ENCODE results near the gene KCNIP4. TPM values are rescaled to one million over a fixed set of nuclear protein-coding genes. Genes with fewer than 3 reads are reported as not detected.

The KCNIP4 gene
- total and polyA plus RNA-seq, 4 donors = not detected

DNA sequence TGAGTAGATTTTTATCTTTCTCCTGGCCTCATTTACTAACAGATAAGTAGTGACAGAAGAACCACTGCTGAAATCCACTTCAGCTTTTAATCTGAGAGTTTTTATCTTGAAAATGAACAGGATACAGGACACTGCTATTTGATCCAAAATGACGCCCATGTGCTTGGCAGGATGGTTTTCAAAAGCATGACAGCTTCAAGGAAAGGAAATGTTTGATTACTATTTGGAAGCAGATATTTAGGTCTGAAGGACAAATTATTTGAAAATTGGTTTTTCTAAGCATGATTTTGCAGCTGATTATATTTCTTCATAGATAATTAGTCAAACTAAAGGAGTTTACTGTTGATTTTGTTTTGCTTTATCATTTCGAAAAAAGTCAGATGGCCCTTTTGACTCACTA is 1237.2 kb downstream of the KCNIP4 start:
- Histone ChIP-seq H3K4me1 (ENCODE audit: control insufficient read depth in 1 of 2, insufficient read depth in 2 of 2, low read length in 2 of 2) (no peaks in the 10 kb centered on the region), H3K27me3 (ENCODE audit: control insufficient read depth in 1 of 2, insufficient read depth in 2 of 2, low read length in 1 of 2) (no peaks in the 10 kb centered on the region), H3K27ac (ENCODE audit: low read depth in 1 of 2, low read length in 2 of 2) (no peak overlapping the region), H3K9me3 (ENCODE audit: control insufficient read depth, low read length) (no peaks in the 10 kb centered on the region), H3K36me3 (ENCODE audit: control insufficient read depth in 1 of 2, insufficient read depth in 2 of 2, low read length in 1 of 2) (peaks cover 2 to 3% of the 10 kb centered on the region in 2 donors), H3K4me3 (ENCODE audit: low read length in 2 of 2) (no peak overlapping the region)
- DNase-seq (no peak), ATAC-seq (ENCODE audit: low FRiP score) (no peak)
- intact Hi-C loops (cut with DNase I) = no loop called here
- 94 to 97% methylated on average over 2 of the region's 2 CpGs for WGBS, 2 donors

DNA sequence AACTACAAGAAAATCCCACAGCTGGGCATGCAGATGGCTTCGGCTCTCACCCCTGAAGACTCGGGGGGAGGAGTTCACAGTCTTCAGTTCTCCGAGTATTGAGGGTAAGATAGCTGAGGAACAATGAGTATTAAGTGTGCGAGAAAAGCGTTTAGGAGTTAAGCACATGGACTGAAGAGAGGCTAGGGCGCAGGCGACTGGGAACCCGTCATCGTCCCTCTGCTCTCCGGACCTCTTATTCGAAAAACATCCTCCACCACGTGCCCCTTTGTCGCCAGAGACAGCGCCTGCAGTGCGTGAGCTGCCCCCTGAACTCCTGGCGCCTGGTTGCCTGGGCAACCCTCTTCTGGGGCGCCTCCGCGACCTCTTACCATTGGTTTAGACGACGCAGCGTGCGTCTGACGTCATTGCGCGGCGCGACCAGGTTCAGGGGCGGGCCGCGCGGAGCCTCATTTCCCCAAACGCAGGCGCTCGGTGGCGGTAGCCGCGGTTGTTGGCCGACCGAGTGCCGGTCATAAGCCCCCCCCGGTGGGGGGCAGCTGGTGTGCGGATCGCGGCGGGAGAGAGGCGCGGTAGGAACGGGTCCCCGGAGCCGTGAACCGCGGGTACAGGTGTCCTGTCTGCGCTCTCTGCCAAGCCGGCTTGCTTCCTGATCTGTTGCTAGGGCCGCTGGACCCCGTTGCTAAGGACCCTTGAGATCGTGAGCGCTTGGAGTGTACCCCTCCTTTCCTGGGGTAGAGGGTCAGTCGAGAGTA is 1248.4 kb downstream of the KCNIP4 start, which contains the start of gene PACRGL:
PACRGL (plus strand) TSS at position 452 of the 755 bp plus-strand sequence. CDS start 4,024 bp downstream, outside the sequence.
- Histone ChIP-seq H3K9me3 (ENCODE audit: control insufficient read depth, low read length) (no peaks in the 10 kb centered on the region), H3K36me3 (ENCODE audit: control insufficient read depth in 1 of 2, insufficient read depth in 2 of 2, low read length in 1 of 2) (peaks cover 0 to 2% of the 10 kb centered on the region in 2 donors), H3K27ac (ENCODE audit: low read depth in 1 of 2, low read length in 2 of 2) (peak within 1 kb of the TSS in 1 of 2 donors; percentile 60), H3K4me1 (ENCODE audit: control insufficient read depth in 1 of 2, insufficient read depth in 2 of 2, low read length in 2 of 2) (peaks cover 0 to 5% of the 10 kb centered on the region in 2 donors), H3K27me3 (ENCODE audit: control insufficient read depth in 1 of 2, insufficient read depth in 2 of 2, low read length in 1 of 2) (no peaks in the 10 kb centered on the region), H3K4me3 (ENCODE audit: low read length in 2 of 2) (peak within 1 kb of the TSS; percentile 62 to 78)
- ATAC-seq (ENCODE audit: low FRiP score) = peak; percentile 99
- intact Hi-C loops (cut with DNase I) = no loop called here
- peak; percentile 97 to 98 for DNase-seq
- WGBS, 2 donors = 0% methylated on average over 60 of the region's 60 CpGs

DNA sequence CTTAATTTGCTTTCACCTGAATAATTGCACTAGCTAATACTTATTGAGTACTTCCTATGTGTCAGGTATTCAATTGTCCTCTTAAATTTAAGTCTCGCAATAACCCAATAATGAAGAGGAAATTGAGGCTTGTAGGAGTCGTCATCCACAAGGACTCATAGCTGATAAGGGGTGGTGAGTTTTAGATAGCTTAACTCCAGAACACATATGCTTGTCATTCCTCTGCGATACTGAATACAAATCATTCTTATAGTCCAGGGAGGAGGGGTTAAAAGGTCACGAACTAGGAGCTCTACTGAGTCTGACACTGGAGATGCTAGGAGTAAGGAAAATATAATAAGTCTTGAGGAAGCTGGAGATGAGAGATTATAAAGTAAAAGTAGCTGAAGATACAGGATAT is 1249.8 kb downstream of the KCNIP4 start:
- H3K36me3 ChIP-seq (ENCODE audit: control insufficient read depth in 1 of 2, insufficient read depth in 2 of 2, low read length in 1 of 2) = no peaks in the 10 kb centered on the region
- WGBS, 2 donors = 35 to 36% methylated on average over 4 of the region's 4 CpGs
- intact Hi-C loops (cut with DNase I) = no loop called here
- no peaks in the 10 kb centered on the region for H3K9me3 ChIP-seq (ENCODE audit: control insufficient read depth, low read length)
- ATAC-seq (ENCODE audit: low FRiP score) (no peak), DNase-seq (no peak)
- H3K27ac ChIP-seq (ENCODE audit: low read depth in 1 of 2, low read length in 2 of 2) = no peak overlapping the region
- H3K27me3 ChIP-seq (ENCODE audit: control insufficient read depth in 1 of 2, insufficient read depth in 2 of 2, low read length in 1 of 2) = no peaks in the 10 kb centered on the region
- H3K4me3 ChIP-seq (ENCODE audit: low read length in 2 of 2) = no peak overlapping the region
- peaks cover 0 to 5% of the 10 kb centered on the region in 2 donors for H3K4me1 ChIP-seq (ENCODE audit: control insufficient read depth in 1 of 2, insufficient read depth in 2 of 2, low read length in 2 of 2)

DNA sequence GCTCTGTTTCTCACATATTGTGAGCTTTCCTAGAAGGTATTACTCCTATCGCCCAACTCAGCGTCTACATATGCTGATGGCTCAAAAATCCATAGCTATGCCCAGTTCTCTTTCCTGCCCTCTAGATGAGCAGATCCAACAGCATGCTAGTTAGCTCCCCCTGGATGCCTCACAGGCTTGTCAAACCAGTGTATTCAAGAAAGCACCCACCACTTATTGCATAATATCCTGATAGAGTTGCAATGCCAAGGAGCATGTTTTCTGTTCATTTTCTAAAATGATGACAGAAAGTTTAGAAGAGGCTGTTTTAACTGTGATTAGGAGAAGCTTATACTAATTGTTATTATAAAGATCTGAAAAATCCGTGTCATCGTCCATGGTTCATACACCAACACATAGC is 1250.2 kb downstream of the KCNIP4 start:
- 86 to 88% methylated on average over 4 of the region's 4 CpGs for WGBS, 2 donors
- intact Hi-C loops (cut with DNase I) = no loop called here
- Histone ChIP-seq H3K9me3 (ENCODE audit: control insufficient read depth, low read length) (no peaks in the 10 kb centered on the region), H3K4me1 (ENCODE audit: control insufficient read depth in 1 of 2, insufficient read depth in 2 of 2, low read length in 2 of 2) (peaks cover 0 to 5% of the 10 kb centered on the region in 2 donors), H3K27me3 (ENCODE audit: control insufficient read depth in 1 of 2, insufficient read depth in 2 of 2, low read length in 1 of 2) (no peaks in the 10 kb centered on the region), H3K36me3 (ENCODE audit: control insufficient read depth in 1 of 2, insufficient read depth in 2 of 2, low read length in 1 of 2) (no peaks in the 10 kb centered on the region), H3K4me3 (ENCODE audit: low read length in 2 of 2) (no peak overlapping the region), H3K27ac (ENCODE audit: low read depth in 1 of 2, low read length in 2 of 2) (no peak overlapping the region)
- ATAC-seq (ENCODE audit: low FRiP score) = no peak
- DNase-seq = no peak

DNA sequence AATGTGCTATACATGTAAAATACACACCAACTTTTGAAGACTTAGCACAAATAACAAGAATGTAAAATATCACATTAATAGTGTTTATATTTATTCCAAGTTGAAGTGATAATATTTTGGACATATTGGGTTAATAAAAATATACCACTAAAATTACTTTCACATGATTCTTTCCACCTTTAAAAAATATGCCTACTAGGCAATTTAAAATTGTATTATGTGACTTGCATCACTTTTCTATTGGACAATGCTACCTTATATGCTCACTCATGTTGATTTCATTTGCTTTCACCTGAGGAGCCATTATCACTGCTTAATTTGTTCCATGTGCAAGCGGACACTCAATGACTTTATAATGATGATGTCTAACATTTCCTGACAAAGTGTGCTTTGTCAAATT is 1251.8 kb downstream of the KCNIP4 start:
- no peak for ATAC-seq (ENCODE audit: low FRiP score)
- 87 to 90% methylated on average over 1 of the region's 1 CpG for WGBS, 2 donors
- intact Hi-C loops (cut with DNase I) = no loop called here

DNA sequence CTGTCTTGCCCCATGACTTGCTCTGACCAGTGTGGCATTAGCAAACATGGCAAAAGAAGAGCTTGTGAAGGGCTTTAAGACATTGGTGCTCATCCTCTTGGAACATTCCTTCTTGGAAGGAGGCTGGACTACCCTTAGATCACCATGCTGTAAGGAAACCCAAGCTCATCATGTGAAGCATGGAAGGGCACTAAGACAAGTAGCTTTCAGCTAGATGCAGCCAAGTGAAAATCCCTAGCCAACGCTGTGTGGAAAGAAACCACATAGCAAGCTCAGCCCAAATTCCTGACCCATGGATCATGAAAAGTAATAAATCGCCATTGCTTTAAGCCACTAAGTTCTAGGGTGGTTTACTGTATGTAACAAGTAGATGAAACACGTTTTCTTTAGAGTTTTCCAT is 1260.7 kb downstream of the KCNIP4 start:
- ATAC-seq (ENCODE audit: low FRiP score) = no peak
- Histone ChIP-seq H3K4me1 (ENCODE audit: control insufficient read depth in 1 of 2, insufficient read depth in 2 of 2, low read length in 2 of 2) (no peaks in the 10 kb centered on the region), H3K9me3 (ENCODE audit: control insufficient read depth, low read length) (no peaks in the 10 kb centered on the region), H3K27ac (ENCODE audit: low read depth in 1 of 2, low read length in 2 of 2) (no peak overlapping the region), H3K27me3 (ENCODE audit: control insufficient read depth in 1 of 2, insufficient read depth in 2 of 2, low read length in 1 of 2) (no peaks in the 10 kb centered on the region), H3K36me3 (ENCODE audit: control insufficient read depth in 1 of 2, insufficient read depth in 2 of 2, low read length in 1 of 2) (no peaks in the 10 kb centered on the region), H3K4me3 (ENCODE audit: low read length in 2 of 2) (no peak overlapping the region)
- 21 to 29% methylated on average over 3 of the region's 3 CpGs for WGBS, 2 donors
- intact Hi-C loops (cut with DNase I) = loop anchor here in 1 of 2 donors (10.0 kb wide), 2 partner anchors 263 to 1993 kb away; no protein-coding TSS in a partner anchor
- DNase-seq = no peak

More for the DNA sequence above, 1251.8 kb downstream of the KCNIP4 start:
- Histone ChIP-seq H3K4me1 (ENCODE audit: control insufficient read depth in 1 of 2, insufficient read depth in 2 of 2, low read length in 2 of 2) (peaks cover 0 to 5% of the 10 kb centered on the region in 2 donors), H3K9me3 (ENCODE audit: control insufficient read depth, low read length) (no peaks in the 10 kb centered on the region), H3K27me3 (ENCODE audit: control insufficient read depth in 1 of 2, insufficient read depth in 2 of 2, low read length in 1 of 2) (no peaks in the 10 kb centered on the region), H3K36me3 (ENCODE audit: control insufficient read depth in 1 of 2, insufficient read depth in 2 of 2, low read length in 1 of 2) (no peaks in the 10 kb centered on the region), H3K27ac (ENCODE audit: low read depth in 1 of 2, low read length in 2 of 2) (no peak overlapping the region), H3K4me3 (ENCODE audit: low read length in 2 of 2) (no peak overlapping the region)
- DNase-seq = no peak

DNA sequence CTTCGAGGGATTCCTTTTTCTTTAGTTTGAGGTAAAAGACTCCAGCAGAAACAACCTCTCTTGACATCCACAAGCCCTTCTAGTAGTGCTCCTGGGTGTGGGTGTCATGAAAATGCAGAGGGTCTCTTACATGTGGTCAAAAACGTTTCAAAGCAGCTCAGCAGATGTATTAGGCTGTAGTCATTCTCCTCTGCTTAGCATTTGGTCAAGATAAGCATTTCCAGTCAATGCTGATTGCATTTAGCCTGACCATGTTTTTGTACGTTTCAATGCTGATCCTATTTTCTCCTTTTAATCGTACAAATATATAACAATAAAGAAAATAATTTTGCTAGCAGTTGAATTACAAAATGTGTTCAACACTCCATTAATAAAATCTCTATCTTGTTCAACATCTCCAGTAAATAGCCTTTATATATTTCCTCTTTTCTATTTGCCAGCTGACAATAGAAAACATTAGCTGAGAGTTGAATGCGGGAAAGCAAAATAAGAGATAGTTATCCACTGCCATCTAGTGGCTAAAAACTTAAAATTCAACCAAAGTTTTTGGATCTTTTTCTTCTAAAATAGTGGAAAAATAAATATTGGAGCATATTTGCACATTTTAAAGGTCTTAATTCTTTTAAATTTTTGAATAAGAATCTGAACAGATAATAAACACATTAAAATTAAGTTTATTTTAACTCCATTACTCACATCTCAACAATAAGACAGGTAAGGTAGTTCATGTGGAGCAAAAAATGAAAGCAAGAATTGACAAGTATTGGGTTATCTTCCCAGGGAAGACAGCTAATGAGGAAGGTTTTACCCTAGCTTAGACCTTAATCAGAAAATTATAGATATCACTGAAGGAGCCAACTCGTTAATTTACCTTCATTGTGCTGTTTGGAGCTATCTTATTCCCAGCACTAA is 1263.5 kb downstream of the KCNIP4 start:
- intact Hi-C loops (cut with DNase I) = loop anchor here (5.0 to 10.0 kb wide), 3 partner anchors 260 to 1998 kb away; no protein-coding TSS in a partner anchor
- Histone ChIP-seq H3K27ac (ENCODE audit: low read depth in 1 of 2, low read length in 2 of 2) (no peak overlapping the region), H3K4me1 (ENCODE audit: control insufficient read depth in 1 of 2, insufficient read depth in 2 of 2, low read length in 2 of 2) (no peaks in the 10 kb centered on the region), H3K4me3 (ENCODE audit: low read length in 2 of 2) (no peak overlapping the region), H3K9me3 (ENCODE audit: control insufficient read depth, low read length) (no peaks in the 10 kb centered on the region), H3K27me3 (ENCODE audit: control insufficient read depth in 1 of 2, insufficient read depth in 2 of 2, low read length in 1 of 2) (no peaks in the 10 kb centered on the region), H3K36me3 (ENCODE audit: control insufficient read depth in 1 of 2, insufficient read depth in 2 of 2, low read length in 1 of 2) (no peaks in the 10 kb centered on the region)
- DNase-seq (no peak), ATAC-seq (ENCODE audit: low FRiP score) (no peak)
- WGBS, 2 donors = 25 to 26% methylated on average over 6 of the region's 6 CpGs

DNA sequence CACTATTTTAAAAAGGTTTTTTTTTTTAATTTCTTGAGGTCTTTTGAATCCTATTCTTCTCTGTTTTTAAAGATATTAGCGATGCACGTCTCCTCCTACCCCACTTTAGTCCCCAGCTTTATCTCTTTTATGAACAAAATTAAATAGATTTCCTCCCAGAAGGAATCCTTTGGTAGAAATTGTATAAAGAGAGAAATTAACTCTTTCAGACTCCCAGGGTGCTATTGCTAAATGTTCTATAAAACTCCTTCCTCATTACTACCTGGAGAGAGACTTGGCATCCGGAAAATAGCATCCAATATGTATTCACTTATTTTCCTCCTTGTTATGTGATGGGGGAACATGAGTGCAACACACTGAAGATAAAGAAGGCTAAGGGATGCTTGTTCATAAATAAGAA is 1264.8 kb downstream of the KCNIP4 start:
- no peak for DNase-seq
- intact Hi-C loops (cut with DNase I) = loop anchor here (5.0 to 10.0 kb wide), 3 partner anchors 259 to 1996 kb away; no protein-coding TSS in a partner anchor
- H3K36me3 ChIP-seq (ENCODE audit: control insufficient read depth in 1 of 2, insufficient read depth in 2 of 2, low read length in 1 of 2) = no peaks in the 10 kb centered on the region
- no peak overlapping the region for H3K4me3 ChIP-seq (ENCODE audit: low read length in 2 of 2)
- ATAC-seq (ENCODE audit: low FRiP score) = no peak
- H3K27ac ChIP-seq (ENCODE audit: low read depth in 1 of 2, low read length in 2 of 2) = no peak overlapping the region
- H3K9me3 ChIP-seq (ENCODE audit: control insufficient read depth, low read length) = no peaks in the 10 kb centered on the region
- WGBS, 2 donors = 94 to 95% methylated on average over 3 of the region's 3 CpGs
- no peaks in the 10 kb centered on the region for H3K4me1 ChIP-seq (ENCODE audit: control insufficient read depth in 1 of 2, insufficient read depth in 2 of 2, low read length in 2 of 2)
- H3K27me3 ChIP-seq (ENCODE audit: control insufficient read depth in 1 of 2, insufficient read depth in 2 of 2, low read length in 1 of 2) = no peaks in the 10 kb centered on the region
